Esophagus muscularis mucosa (tissue), 4 donors: ENCODE data around the gene BLM. TPM values are rescaled to one million over a fixed set of nuclear protein-coding genes. Genes with fewer than 3 reads are reported as not detected.

Experiments
- DNase-seq: peaks from one replicate; pipeline ENCODE4 v3.0.0-alpha.2; 2017; ENCODE audit errors: extremely low spot score
- H3K27ac ChIP-seq, 4 donors: fragments of 200-600 bp; sonication (generic); replicated peaks in 1 of 4; 1 replicate in 3 of 4; 2 replicates in 1 of 4; pipeline ENCODE4 v1.5.1; 2016 to 2019; ENCODE audit warnings: mild to moderate bottlenecking in 1 of 4
- H3K27me3 ChIP-seq, 4 donors: fragments of 200-600 bp; sonication (generic); one replicate each; pipeline versions ENCODE4 v1.5.1 to v1.6.0; 2016 to 2019
- H3K36me3 ChIP-seq, 4 donors: fragments of 200-600 bp; sonication (generic); one replicate each; pipeline ENCODE4 v1.5.1; 2016 to 2019
- H3K4me1 ChIP-seq, 4 donors: fragments of 200-600 bp; sonication (generic); one replicate each; pipeline ENCODE4 v1.5.1; 2016 to 2019
- H3K4me3 ChIP-seq, 4 donors: fragments of 200-600 bp; sonication (generic); 1 replicate in 2 of 4; 2 replicates in 2 of 4; pipeline ENCODE4 v1.5.1; 2016 to 2019; ENCODE audit warnings: mild to moderate bottlenecking in 4 of 4, moderate library complexity in 1 of 4
- H3K9me3 ChIP-seq, 4 donors: fragments of 200-600 bp; sonication (generic); 1 replicate in 3 of 4; 2 replicates in 1 of 4; pipeline ENCODE4 v1.5.1; 2016 to 2019
- CTCF ChIP-seq, 3 experiments: fragments of 200-600 bp in 2 of 3; fragments of 450-650 bp in 1 of 3; sonication (generic) in 2 of 3; IDR thresholded peaks; one replicate each; pipeline ENCODE4 v1.5.1; 2017 to 2019; ENCODE audit warnings: antibody characterized with exemption in 3 of 3, mild to moderate bottlenecking in 2 of 3, moderate library complexity in 1 of 3
- EP300 ChIP-seq: sonication (generic); formaldehyde crosslinking; IDR thresholded peaks from one replicate; pipeline ENCODE4 v1.6.1; 2017; ENCODE audit warnings: antibody characterized with exemption
- POLR2A ChIP-seq: fragments of 450-650 bp; IDR thresholded peaks from one replicate; pipeline ENCODE4 v1.6.1; 2017; ENCODE audit warnings: antibody characterized with exemption, moderate library complexity, mild to moderate bottlenecking, low read depth
- POLR2AphosphoS5 ChIP-seq, 2 donors: sonication (generic); formaldehyde crosslinking; IDR thresholded peaks; one replicate each; pipeline ENCODE4 v1.6.1; 2017; ENCODE audit warnings: antibody characterized with exemption in 2 of 2
- WGBS: methylation state at CpG from one replicate; pipeline ENCODE4 v1.1.5; 2018; 5-methylcytosine and 5-hydroxymethylcytosine counted together
- intact Hi-C: fragments of 100-400 bp; cut with DNase I; formaldehyde crosslinking; loops from one replicate; pipeline ENCODE4 v1.15.1; 2023
- total RNA-seq, 4 donors: library from RNA; depleted of rRNA; stranded (reverse); fragments of >200 nt; gene quantifications; one replicate each; pipeline versions ENCODE4 v1.1.0 to v1.2.1, GENCODE V29; 2016

The BLM gene
- total RNA-seq, 4 donors from 2014 or later: under 0.01 to 1.5 (median 0.73) TPM

- no peaks in the 10 kb centered on the region for H3K9me3 ChIP-seq
- DNase-seq: no peak
- TF ChIP-seq CTCF (IDR thresholded peaks at IDR 0.05) (no peak), EP300 (no peak)
- H3K27ac ChIP-seq: no peak overlapping the region
- no peaks in the 10 kb centered on the region for H3K36me3 ChIP-seq
- no peak overlapping the region for H3K4me3 ChIP-seq
- WGBS: 77% methylated on average over 2 of the region's 2 CpGs
- peaks cover 0 to 7% (median 6%) of the 10 kb centered on the region in 4 donors for H3K4me1 ChIP-seq
- H3K27me3 ChIP-seq: no peaks in the 10 kb centered on the region
- intact Hi-C loops: no loop called here
Observed at GRCh38 chr15:90711842-90712241, 5.3 kb upstream of the BLM start.

GRCh38 chr15:90713081-90713480 is 4.1 kb upstream of the BLM start:
- H3K27ac ChIP-seq: no peak overlapping the region
- no peak for TF ChIP-seq CTCF (IDR thresholded peaks at IDR 0.05)
- no peak for TF ChIP-seq POLR2AphosphoS5 (IDR thresholded peaks at IDR 0.05)
- TF ChIP-seq EP300: no peak
- no peak for TF ChIP-seq POLR2A
- no peaks in the 10 kb centered on the region for H3K36me3 ChIP-seq
- WGBS: 96% methylated on average over 1 of the region's 1 CpG
- no peaks in the 10 kb centered on the region for H3K9me3 ChIP-seq
- H3K4me1 ChIP-seq: peaks cover 5 to 16% (median 15%) of the 10 kb centered on the region in 4 donors
- H3K27me3 ChIP-seq: no peaks in the 10 kb centered on the region
- H3K4me3 ChIP-seq: no peak overlapping the region
- DNase-seq: no peak
- intact Hi-C loops: no loop called here

- Histone ChIP-seq H3K36me3 (no peaks in the 10 kb centered on the region), H3K4me3 (peak overlapping the region; percentile 65 to 74 (median 69)), H3K9me3 (no peaks in the 10 kb centered on the region), H3K27me3 (no peaks in the 10 kb centered on the region), H3K4me1 (peaks cover 5 to 17% (median 16%) of the 10 kb centered on the region in 4 donors), H3K27ac (peak overlapping the region; percentile 84 to 94 (median 92))
- 9% methylated on average over 14 of the region's 14 CpGs for WGBS
- TF ChIP-seq POLR2A (no peak), POLR2AphosphoS5 (IDR thresholded peaks at IDR 0.05) (no peak), CTCF (IDR thresholded peaks at IDR 0.05) (no peak), EP300 (no peak)
- DNase-seq: no peak
- intact Hi-C loops: loop anchor here (5.0 kb wide), 1 partner anchor 156 kb away; no protein-coding TSS in a partner anchor
Observed at GRCh38 chr15:90716317-90716975, 700 bp upstream of the BLM start.

GRCh38 chr15:90718232-90718631 is 1.1 kb downstream of the BLM start:
- Histone ChIP-seq H3K9me3 (no peaks in the 10 kb centered on the region), H3K4me3 (no peak overlapping the region), H3K4me1 (peaks cover 5 to 17% (median 16%) of the 10 kb centered on the region in 4 donors), H3K27me3 (no peaks in the 10 kb centered on the region), H3K27ac (no peak overlapping the region), H3K36me3 (no peaks in the 10 kb centered on the region)
- TF ChIP-seq POLR2AphosphoS5 (IDR thresholded peaks at IDR 0.05): no peak
- TF ChIP-seq EP300: no peak
- no peak for TF ChIP-seq POLR2A
- TF ChIP-seq CTCF (IDR thresholded peaks at IDR 0.05): no peak
- no peak for DNase-seq
- intact Hi-C loops: loop anchor here (5.0 kb wide), 1 partner anchor 154 kb away; no protein-coding TSS in a partner anchor
- WGBS: 66% methylated on average over 5 of the region's 5 CpGs

GRCh38 chr15:90720131-90720530 is 3.0 kb downstream of the BLM start:
- 75% methylated on average over 2 of the region's 2 CpGs for WGBS
- Histone ChIP-seq H3K27ac (no peak overlapping the region), H3K4me1 (peaks cover 5 to 17% (median 16%) of the 10 kb centered on the region in 4 donors), H3K27me3 (no peaks in the 10 kb centered on the region), H3K9me3 (no peaks in the 10 kb centered on the region), H3K36me3 (no peaks in the 10 kb centered on the region), H3K4me3 (no peak overlapping the region)
- intact Hi-C loops: no loop called here
- TF ChIP-seq CTCF (IDR thresholded peaks at IDR 0.05): no peak
- no peak for TF ChIP-seq EP300
- no peak for TF ChIP-seq POLR2AphosphoS5 (IDR thresholded peaks at IDR 0.05)
- no peak for TF ChIP-seq POLR2A
- no peak for DNase-seq
